Keratinocyte (primary cell): Measurements from ENCODE around the gene CDKAL1. TPM values are rescaled to one million over a fixed set of nuclear protein-coding genes. Genes with fewer than 3 reads are reported as not detected.

Source experiments
- DNase-seq: peaks from one replicate; pipeline ENCODE4 v3.0.0-alpha.2; 2011; ENCODE audit warnings: low read depth, missing footprints, low spot score
- FAIRE-seq: peaks from 2 replicates; lab custom pipeline; 2011; peaks lifted over from hg19 to GRCh38; lab: Jason Lieb, UNC
- H2AFZ ChIP-seq: 2 replicates; pipeline ENCODE4 v1.6.0; 2012; ENCODE audit warnings: low read length, control low read depth, inconsistent platforms; ENCODE audit not compliant: control insufficient read depth
- H3K27ac ChIP-seq: 2 replicates; pipeline ENCODE4 v1.5.1; 2011; ENCODE audit warnings: low read length; ENCODE audit not compliant: control insufficient read depth, insufficient read depth
- H3K27me3 ChIP-seq: 3 replicates; pipeline ENCODE4 v1.6.0; 2011; ENCODE audit warnings: low read length; ENCODE audit not compliant: control insufficient read depth, insufficient read depth; ENCODE audit errors: extremely low read depth
- H3K36me3 ChIP-seq, 2 experiments: 2 replicates in 1 of 2; 3 replicates in 1 of 2; pipeline ENCODE4 v1.5.1; 2011; ENCODE audit warnings: low read length in 2 of 2, mild to moderate bottlenecking in 1 of 2; ENCODE audit not compliant: control insufficient read depth in 2 of 2, insufficient read depth in 2 of 2; ENCODE audit errors: extremely low read depth in 1 of 2
- H3K4me1 ChIP-seq: 3 replicates; pipeline ENCODE4 v1.5.1; 2011; ENCODE audit warnings: low read length; ENCODE audit not compliant: control insufficient read depth, insufficient read depth; ENCODE audit errors: extremely low read depth
- H3K4me2 ChIP-seq: 3 replicates; pipeline ENCODE4 v1.6.0; 2011; ENCODE audit warnings: low read depth, low read length; ENCODE audit not compliant: control insufficient read depth, insufficient read depth; ENCODE audit errors: extremely low read depth
- H3K4me3 ChIP-seq, 3 experiments: fragments of 200-600 bp in 1 of 3; sonication (generic) in 1 of 3; 2 replicates in 2 of 3; 3 replicates in 1 of 3; pipeline ENCODE4 v1.5.1; 2011 to 2016; ENCODE audit warnings: low read length in 3 of 3, mild to moderate bottlenecking in 3 of 3, control low read depth in 2 of 3, inconsistent platforms in 1 of 3, low read depth in 1 of 3, mixed read lengths in 1 of 3, mixed run types in 1 of 3, moderate library complexity in 1 of 3; ENCODE audit not compliant: control insufficient read depth in 2 of 3, insufficient read depth in 2 of 3; ENCODE audit errors: extremely low read depth in 1 of 3
- H3K79me2 ChIP-seq: 2 replicates; pipeline ENCODE4 v1.6.0; 2012; ENCODE audit warnings: low read length; ENCODE audit not compliant: control insufficient read depth, insufficient read depth
- H3K9ac ChIP-seq: 3 replicates; pipeline ENCODE4 v1.6.0; 2011; ENCODE audit warnings: low read length; ENCODE audit not compliant: control insufficient read depth, insufficient read depth; ENCODE audit errors: extremely low read depth
- H3K9me1 ChIP-seq: 3 replicates; pipeline ENCODE4 v1.6.0; 2011; ENCODE audit warnings: low read length; ENCODE audit not compliant: control insufficient read depth, insufficient read depth; ENCODE audit errors: extremely low read depth
- H3K9me3 ChIP-seq: 2 replicates; pipeline ENCODE4 v1.5.1; 2012; ENCODE audit warnings: low read depth, low read length; ENCODE audit not compliant: control insufficient read depth
- H4K20me1 ChIP-seq: 3 replicates; pipeline ENCODE4 v1.6.0; 2011; ENCODE audit warnings: low read length; ENCODE audit not compliant: control insufficient read depth, insufficient read depth; ENCODE audit errors: extremely low read depth
- EZH2 ChIP-seq: IDR thresholded peaks from one replicate; pipeline ENCODE4 v1.6.1; 2012; ENCODE audit warnings: inconsistent platforms, mild to moderate bottlenecking, low read length, moderate library complexity
- dilution Hi-C: fragments of 300-500 bp; cut with MboI; formaldehyde crosslinking; loops from one replicate; pipeline ENCODE4 v1.7.0; 2020; ENCODE audit warnings: low sequenced_read_pairs; ENCODE audit not compliant: extremely low pct_ligation_motif_present
- polyA plus RNA-seq, 5 experiments: library from polyadenylated mRNA; depleted of rRNA in 3 of 5; stranded (reverse) in 3 of 5; stranded (forward) in 1 of 5; unstranded in 1 of 5; fragments of >200 nt; gene quantifications; 1 replicate in 1 of 5; 2 replicates in 3 of 5; 3 replicates in 1 of 5; pipeline versions ENCODE4 v1.2.1 to v1.2.3, GENCODE V29; 2011 to 2012; ENCODE audit warnings: missing spikeins in 2 of 5, low read depth in 1 of 5, low replicate concordance in 1 of 5
- TF ChIP-seq, protein P1 (sequence below), 3 experiments: IDR thresholded peaks in 1 of 3; conservative IDR thresholded peaks in 1 of 3; optimal IDR thresholded peaks in 1 of 3; 2 replicates in 2 of 3; 3 replicates in 1 of 3; pipeline versions ENCODE3 to v1.5.1; 2011; ENCODE audit warnings: low read length in 3 of 3, mild to moderate bottlenecking in 3 of 3, moderate library complexity in 2 of 3, control low read depth in 1 of 3, inconsistent platforms in 1 of 3; ENCODE audit not compliant: insufficient read depth in 2 of 3; ENCODE audit errors: extremely low read depth in 1 of 3

CDKAL1 gene
- polyA plus RNA-seq, 1 donor (not counting 4 experiments of a cell fraction or from before 2014, with no cell fraction given), result 5.6 TPM

DNA sequence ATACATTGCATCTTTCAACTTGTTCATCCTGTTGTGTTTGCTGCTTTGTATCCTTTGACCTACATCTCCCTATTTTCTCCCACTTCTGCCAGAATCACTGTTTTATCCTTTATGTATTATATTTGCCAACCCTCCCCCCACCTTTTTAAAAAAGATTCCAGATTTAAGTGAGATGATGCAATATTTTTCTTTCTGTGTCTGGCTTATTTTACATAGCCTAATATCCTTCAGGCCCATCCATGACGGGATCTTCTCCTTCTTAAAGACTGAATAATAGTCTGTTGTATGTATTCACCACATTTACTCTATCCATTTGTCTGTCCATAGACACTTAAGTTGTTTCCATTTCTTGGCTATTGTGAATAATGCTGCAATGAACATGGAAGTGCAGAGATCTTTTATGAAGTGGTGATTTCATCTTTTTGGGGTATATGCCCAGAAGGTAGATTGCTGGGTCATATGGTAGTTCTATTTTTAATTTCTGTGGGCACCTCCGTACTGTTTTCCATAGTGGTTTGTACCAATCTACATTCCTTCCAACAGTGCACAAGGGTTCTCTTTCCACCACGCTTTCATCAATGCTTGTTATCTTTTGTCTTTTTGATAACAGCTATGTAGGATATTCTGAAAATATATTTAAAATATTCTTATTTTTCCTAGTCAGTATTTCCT lies 181.0 kb downstream of the CDKAL1 start:
- Histone ChIP-seq H3K4me1 (peaks cover 14% of the 10 kb centered on the region), H3K4me3 (no peak overlapping the region)
- no peak for TF ChIP-seq EZH2
- TF ChIP-seq, protein P1, sequence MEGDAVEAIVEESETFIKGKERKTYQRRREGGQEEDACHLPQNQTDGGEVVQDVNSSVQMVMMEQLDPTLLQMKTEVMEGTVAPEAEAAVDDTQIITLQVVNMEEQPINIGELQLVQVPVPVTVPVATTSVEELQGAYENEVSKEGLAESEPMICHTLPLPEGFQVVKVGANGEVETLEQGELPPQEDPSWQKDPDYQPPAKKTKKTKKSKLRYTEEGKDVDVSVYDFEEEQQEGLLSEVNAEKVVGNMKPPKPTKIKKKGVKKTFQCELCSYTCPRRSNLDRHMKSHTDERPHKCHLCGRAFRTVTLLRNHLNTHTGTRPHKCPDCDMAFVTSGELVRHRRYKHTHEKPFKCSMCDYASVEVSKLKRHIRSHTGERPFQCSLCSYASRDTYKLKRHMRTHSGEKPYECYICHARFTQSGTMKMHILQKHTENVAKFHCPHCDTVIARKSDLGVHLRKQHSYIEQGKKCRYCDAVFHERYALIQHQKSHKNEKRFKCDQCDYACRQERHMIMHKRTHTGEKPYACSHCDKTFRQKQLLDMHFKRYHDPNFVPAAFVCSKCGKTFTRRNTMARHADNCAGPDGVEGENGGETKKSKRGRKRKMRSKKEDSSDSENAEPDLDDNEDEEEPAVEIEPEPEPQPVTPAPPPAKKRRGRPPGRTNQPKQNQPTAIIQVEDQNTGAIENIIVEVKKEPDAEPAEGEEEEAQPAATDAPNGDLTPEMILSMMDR (optimal IDR thresholded peaks at IDR 0.05 in 1 of 3, IDR thresholded peaks at IDR 0.05 in 1 of 3, conservative IDR thresholded peaks at IDR 0.05 in 1 of 3; ENCODE audit: extremely low read depth in 1 of 3, insufficient read depth in 2 of 3, low read length in 3 of 3), result no peak

DNA sequence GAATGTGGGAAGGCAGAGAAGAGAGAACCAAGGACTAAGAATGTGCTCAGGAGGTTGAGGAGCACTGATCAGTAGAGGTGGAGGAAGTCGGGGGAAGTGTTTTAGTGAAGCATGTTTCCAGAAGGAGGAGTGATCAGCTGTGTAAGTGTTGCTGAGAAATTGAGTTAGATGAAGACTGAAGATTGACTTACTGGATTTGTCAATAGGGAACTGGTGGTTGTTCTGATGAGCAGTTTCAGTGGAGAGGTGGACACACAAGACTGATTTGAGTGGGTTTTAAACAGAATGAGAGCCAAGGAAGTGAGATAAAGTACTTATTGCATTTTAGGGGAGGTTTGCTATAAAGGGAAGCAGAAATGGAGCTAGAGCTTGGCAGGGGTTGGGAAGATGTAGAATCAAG lies 182.6 kb downstream of the CDKAL1 start:
- Histone ChIP-seq H3K4me1 (peaks cover 4% of the 10 kb centered on the region), H3K9me3 (no peaks in the 10 kb centered on the region), H3K27me3 (no peaks in the 10 kb centered on the region), H2AFZ (no peak overlapping the region), H3K27ac (no peak overlapping the region), H3K79me2 (no peaks in the 10 kb centered on the region), H3K4me2 (no peak overlapping the region), H4K20me1 (no peaks in the 10 kb centered on the region), H3K9me1 (peaks cover 2% of the 10 kb centered on the region), H3K4me3 (no peak overlapping the region), H3K9ac (no peak overlapping the region), H3K36me3 (no peaks in the 10 kb centered on the region)
- DNase-seq, result no peak
- dilution Hi-C loops, result no loop called here
- TF ChIP-seq EZH2, result no peak
- TF ChIP-seq, protein P1 (optimal IDR thresholded peaks at IDR 0.05 in 1 of 3, IDR thresholded peaks at IDR 0.05 in 1 of 3, conservative IDR thresholded peaks at IDR 0.05 in 1 of 3; ENCODE audit: extremely low read depth in 1 of 3, insufficient read depth in 2 of 3, low read length in 3 of 3), result no peak
- no peak for FAIRE-seq

More for the DNA sequence above, 181.0 kb downstream of the CDKAL1 start:
- Histone ChIP-seq H3K9ac (no peak overlapping the region), H3K9me1 (peaks cover 2% of the 10 kb centered on the region), H3K27me3 (no peaks in the 10 kb centered on the region), H3K79me2 (no peaks in the 10 kb centered on the region), H4K20me1 (no peaks in the 10 kb centered on the region), H3K9me3 (no peaks in the 10 kb centered on the region), H3K36me3 (no peaks in the 10 kb centered on the region), H3K4me2 (no peak overlapping the region), H3K27ac (no peak overlapping the region), H2AFZ (no peak overlapping the region)
- DNase-seq (no peak), FAIRE-seq (no peak)
- dilution Hi-C loops, result no loop called here
